HL-60 (cell line): ENCODE measurements around the gene IQSEC3.

Experiments used
- DNase-seq, 2 experiments: peaks; one replicate each; pipeline ENCODE4 v3.0.0-alpha.2; 2010 to 2020; ENCODE audit warnings: low read depth in 1 of 2, low spot score in 1 of 2
- H3K27ac ChIP-seq: fragments of 250-450 bp; sonication (Bioruptor Pico); replicated peaks from 2 replicates; pipeline ENCODE4 v1.5.1; 2020; ENCODE audit warnings: mild to moderate bottlenecking, moderate library complexity
- H3K27me3 ChIP-seq: fragments of 250-450 bp; sonication (Bioruptor Pico); 2 replicates; pipeline ENCODE4 v1.5.1; 2021; ENCODE audit warnings: mild to moderate bottlenecking, moderate library complexity; ENCODE audit not compliant: insufficient read depth, poor library complexity, severe bottlenecking
- H3K4me3 ChIP-seq: replicated peaks from 2 replicates; pipeline ENCODE4 v1.5.1; 2011; ENCODE audit warnings: mild to moderate bottlenecking, control low read depth, low read length; ENCODE audit not compliant: insufficient read depth
- GABPA ChIP-seq: IDR thresholded peaks from 2 replicates; pipeline ENCODE4 v1.6.1; 2012; ENCODE audit warnings: low read depth
- POLR2AphosphoS5 ChIP-seq: IDR thresholded peaks from 2 replicates; pipeline ENCODE4 v1.6.1; 2012; ENCODE audit warnings: low read depth
- SPI1 ChIP-seq: IDR thresholded peaks from 2 replicates; pipeline ENCODE4 v1.6.1; 2012; ENCODE audit warnings: low read depth, mild to moderate bottlenecking, borderline replicate concordance
- TF ChIP-seq, protein P1 (sequence below): IDR thresholded peaks from 2 replicates; pipeline ENCODE4 v1.6.1; 2012; ENCODE audit warnings: low read depth; ENCODE audit not compliant: insufficient replicate concordance
- TF ChIP-seq, protein P2 (sequence below): IDR thresholded peaks from one replicate; pipeline ENCODE4 v1.5.1; 2011; ENCODE audit warnings: low read length, control low read depth, inconsistent platforms; ENCODE audit not compliant: insufficient read depth

The IQSEC3 gene

DNA sequence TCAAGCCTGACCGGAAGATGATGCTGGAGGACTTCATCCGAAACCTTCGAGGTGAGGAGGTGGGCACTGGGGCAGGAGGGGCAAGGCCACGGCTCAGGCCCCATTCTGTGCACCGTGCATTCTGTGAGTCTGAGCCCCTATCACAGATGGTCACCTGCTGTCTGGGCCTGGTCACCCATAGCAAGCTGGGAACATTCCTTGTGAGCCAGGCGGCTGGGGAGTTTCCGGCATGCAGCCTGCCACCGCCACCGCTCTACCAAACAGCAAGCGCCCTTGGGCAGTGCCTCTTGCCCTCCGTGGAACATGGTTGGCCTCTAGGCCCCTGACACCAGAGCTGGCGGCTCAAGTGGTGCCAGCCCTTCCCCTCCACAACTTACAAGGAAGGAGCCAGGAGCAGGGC, 91.1 kb downstream of the IQSEC3 start:
- Histone ChIP-seq H3K27ac (no peak overlapping the region), H3K27me3 (no peaks in the 10 kb centered on the region), H3K4me3 (no peak overlapping the region)
- TF ChIP-seq, protein P1, sequence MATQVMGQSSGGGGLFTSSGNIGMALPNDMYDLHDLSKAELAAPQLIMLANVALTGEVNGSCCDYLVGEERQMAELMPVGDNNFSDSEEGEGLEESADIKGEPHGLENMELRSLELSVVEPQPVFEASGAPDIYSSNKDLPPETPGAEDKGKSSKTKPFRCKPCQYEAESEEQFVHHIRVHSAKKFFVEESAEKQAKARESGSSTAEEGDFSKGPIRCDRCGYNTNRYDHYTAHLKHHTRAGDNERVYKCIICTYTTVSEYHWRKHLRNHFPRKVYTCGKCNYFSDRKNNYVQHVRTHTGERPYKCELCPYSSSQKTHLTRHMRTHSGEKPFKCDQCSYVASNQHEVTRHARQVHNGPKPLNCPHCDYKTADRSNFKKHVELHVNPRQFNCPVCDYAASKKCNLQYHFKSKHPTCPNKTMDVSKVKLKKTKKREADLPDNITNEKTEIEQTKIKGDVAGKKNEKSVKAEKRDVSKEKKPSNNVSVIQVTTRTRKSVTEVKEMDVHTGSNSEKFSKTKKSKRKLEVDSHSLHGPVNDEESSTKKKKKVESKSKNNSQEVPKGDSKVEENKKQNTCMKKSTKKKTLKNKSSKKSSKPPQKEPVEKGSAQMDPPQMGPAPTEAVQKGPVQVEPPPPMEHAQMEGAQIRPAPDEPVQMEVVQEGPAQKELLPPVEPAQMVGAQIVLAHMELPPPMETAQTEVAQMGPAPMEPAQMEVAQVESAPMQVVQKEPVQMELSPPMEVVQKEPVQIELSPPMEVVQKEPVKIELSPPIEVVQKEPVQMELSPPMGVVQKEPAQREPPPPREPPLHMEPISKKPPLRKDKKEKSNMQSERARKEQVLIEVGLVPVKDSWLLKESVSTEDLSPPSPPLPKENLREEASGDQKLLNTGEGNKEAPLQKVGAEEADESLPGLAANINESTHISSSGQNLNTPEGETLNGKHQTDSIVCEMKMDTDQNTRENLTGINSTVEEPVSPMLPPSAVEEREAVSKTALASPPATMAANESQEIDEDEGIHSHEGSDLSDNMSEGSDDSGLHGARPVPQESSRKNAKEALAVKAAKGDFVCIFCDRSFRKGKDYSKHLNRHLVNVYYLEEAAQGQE = no peak
- TF ChIP-seq, protein P2, sequence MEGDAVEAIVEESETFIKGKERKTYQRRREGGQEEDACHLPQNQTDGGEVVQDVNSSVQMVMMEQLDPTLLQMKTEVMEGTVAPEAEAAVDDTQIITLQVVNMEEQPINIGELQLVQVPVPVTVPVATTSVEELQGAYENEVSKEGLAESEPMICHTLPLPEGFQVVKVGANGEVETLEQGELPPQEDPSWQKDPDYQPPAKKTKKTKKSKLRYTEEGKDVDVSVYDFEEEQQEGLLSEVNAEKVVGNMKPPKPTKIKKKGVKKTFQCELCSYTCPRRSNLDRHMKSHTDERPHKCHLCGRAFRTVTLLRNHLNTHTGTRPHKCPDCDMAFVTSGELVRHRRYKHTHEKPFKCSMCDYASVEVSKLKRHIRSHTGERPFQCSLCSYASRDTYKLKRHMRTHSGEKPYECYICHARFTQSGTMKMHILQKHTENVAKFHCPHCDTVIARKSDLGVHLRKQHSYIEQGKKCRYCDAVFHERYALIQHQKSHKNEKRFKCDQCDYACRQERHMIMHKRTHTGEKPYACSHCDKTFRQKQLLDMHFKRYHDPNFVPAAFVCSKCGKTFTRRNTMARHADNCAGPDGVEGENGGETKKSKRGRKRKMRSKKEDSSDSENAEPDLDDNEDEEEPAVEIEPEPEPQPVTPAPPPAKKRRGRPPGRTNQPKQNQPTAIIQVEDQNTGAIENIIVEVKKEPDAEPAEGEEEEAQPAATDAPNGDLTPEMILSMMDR = no peak
- TF ChIP-seq POLR2AphosphoS5 = no peak
- TF ChIP-seq SPI1 = no peak
- no peak for TF ChIP-seq GABPA
- DNase-seq = no peak

DNA sequence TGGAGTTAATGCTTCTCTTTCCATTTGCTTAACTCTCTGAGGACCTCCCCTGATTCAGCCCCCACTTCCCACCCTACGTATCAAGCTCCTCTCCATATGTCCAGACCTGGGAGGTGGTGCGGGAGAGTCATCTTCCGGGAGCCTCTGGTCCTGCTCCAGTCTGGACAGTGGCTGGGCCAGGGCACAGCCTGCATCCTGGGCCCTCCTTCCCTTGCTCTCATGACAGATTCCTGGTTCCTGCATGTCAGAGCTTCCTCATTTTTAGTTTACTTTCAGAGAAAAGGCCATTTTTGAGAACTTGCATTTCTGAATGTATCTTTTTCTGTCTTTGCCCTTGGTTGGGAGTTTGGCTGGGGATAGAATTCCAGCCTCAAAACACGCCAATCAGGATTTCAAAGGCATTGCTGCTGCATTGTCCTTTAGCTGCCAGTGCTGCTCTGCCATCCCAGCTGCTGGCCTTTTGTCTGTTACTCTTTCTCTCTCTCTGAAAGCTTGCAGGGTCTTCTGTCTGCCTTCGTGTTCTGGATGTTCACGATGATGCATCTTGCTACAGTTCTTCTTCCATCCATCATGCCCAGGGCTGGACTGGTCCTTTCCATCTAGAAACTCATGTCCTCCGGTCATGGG, 92.7 kb downstream of the IQSEC3 start:
- TF ChIP-seq SPI1 (no peak), POLR2AphosphoS5 (no peak), GABPA (no peak)
- TF ChIP-seq, protein P2 = no peak
- TF ChIP-seq, protein P1 = no peak
- H3K27ac ChIP-seq = no peak overlapping the region

DNA sequence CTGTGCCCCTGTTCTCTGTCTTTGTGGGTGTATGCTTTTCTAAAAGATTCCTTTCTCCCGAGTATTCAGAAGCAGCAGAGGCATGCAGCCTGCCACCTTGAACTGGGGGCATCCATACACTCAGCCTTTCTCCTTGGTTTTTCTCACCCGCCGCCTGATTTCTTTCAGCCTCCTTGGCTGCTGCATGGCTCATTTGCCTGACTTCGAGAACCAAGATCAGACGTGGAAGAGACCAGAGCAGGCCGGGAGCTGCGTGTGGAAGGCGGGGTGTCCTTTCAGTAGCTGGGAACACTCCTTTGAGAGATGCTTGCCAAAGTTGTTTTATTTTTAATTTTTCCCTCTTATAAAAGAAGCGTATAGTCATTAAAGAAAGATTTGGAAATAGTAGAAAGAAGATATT, 94.3 kb downstream of the IQSEC3 start:
- TF ChIP-seq POLR2AphosphoS5 = no peak
- TF ChIP-seq, protein P1 = no peak
- no peak for TF ChIP-seq GABPA
- TF ChIP-seq, protein P2 = no peak
- no peak for TF ChIP-seq SPI1
- no peak overlapping the region for H3K27ac ChIP-seq
- no peak overlapping the region for H3K4me3 ChIP-seq
- H3K27me3 ChIP-seq = no peaks in the 10 kb centered on the region
- DNase-seq = no peak

More for the DNA sequence above, 92.7 kb downstream of the IQSEC3 start:
- Histone ChIP-seq H3K4me3 (no peak overlapping the region), H3K27me3 (no peaks in the 10 kb centered on the region)
- no peak for DNase-seq
